ENCODE measurements around the gene SCAF1.
"Not testable (repeated sequence)": the region's sequence is repeated elsewhere in the genome, so short reads cannot be mapped to it uniquely, and the experiment has no call there.

The SCAF1 gene

DNA sequence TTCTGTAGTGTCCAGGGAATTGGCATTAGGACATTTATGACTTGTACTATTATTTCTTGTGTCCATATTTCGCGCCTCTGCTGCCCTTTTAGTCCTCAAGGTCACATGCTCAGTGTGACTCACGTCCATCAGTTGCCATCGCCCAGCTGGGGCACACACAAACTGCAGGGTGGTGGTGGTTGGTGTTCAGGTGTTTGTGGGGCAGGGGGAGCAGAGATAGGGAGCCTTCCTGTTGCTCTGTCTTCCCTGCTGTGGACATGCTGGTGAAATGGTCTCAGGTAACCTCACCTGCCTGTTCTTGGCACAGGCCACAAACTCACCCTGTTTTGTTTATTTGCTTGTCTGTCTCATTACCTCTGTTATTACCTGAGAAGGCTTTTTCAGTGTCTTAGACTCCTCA is 28.6 kb upstream of the SCAF1 start:
- DNase-seq (ENCODE audit: extremely low read depth, insufficient read length) = no peak
- Histone ChIP-seq H3K36me3 (ENCODE audit: control insufficient read depth, insufficient read depth, low read length) (peaks cover 17% of the 10 kb centered on the region), H3K4me3 (replicated peaks; ENCODE audit: low read depth, low read length) (no peak overlapping the region), H3K27me3 (replicated peaks; ENCODE audit: control insufficient read depth, insufficient read depth, low read length) (no peaks in the 10 kb centered on the region)
- TF ChIP-seq, protein P1, sequence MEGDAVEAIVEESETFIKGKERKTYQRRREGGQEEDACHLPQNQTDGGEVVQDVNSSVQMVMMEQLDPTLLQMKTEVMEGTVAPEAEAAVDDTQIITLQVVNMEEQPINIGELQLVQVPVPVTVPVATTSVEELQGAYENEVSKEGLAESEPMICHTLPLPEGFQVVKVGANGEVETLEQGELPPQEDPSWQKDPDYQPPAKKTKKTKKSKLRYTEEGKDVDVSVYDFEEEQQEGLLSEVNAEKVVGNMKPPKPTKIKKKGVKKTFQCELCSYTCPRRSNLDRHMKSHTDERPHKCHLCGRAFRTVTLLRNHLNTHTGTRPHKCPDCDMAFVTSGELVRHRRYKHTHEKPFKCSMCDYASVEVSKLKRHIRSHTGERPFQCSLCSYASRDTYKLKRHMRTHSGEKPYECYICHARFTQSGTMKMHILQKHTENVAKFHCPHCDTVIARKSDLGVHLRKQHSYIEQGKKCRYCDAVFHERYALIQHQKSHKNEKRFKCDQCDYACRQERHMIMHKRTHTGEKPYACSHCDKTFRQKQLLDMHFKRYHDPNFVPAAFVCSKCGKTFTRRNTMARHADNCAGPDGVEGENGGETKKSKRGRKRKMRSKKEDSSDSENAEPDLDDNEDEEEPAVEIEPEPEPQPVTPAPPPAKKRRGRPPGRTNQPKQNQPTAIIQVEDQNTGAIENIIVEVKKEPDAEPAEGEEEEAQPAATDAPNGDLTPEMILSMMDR (IDR thresholded peaks at IDR 0.05; ENCODE audit: insufficient read depth, low read length, poor library complexity, severe bottlenecking) = no peak

DNA sequence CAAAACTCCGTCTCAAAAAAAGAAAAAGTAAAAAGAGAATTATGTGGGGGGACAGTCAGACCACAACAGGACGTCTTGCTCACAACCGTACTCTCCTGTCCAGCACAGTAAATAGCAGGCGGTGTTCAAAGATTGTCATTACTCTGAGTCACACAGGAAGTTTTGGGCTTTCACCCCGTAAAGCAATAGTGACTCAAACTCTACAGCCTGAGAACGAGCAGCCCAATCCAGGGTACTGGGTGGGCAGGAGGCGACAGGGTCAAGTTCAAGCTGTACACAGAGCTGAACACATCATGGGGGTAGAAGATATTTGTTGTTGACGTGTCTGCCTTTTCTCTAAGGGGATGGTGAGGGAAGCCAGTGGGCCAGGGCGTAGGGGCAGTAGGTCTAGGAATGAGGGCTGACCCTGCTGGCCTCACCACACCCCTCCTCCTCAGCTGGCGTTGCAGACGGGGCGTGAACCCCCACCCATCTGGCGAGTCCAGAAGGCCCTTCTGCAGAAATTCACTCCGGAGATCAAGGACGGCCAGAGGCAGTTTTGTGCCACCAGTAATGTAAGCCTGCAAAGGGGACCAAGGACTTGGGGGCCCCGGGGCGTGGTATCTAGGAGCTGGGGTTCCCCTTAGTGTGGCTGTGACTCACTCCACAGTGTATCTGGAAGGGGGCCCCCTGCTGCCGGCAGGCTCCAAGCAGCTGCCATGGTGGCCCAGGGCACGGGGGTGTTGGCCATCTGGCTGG is 27.7 kb upstream of the SCAF1 start:
- TF ChIP-seq, protein P1 (IDR thresholded peaks at IDR 0.05; ENCODE audit: insufficient read depth, low read length, poor library complexity, severe bottlenecking) = peak; percentile 27
- no peaks in the 10 kb centered on the region for H3K27me3 ChIP-seq (replicated peaks; ENCODE audit: control insufficient read depth, insufficient read depth, low read length)
- no peak for DNase-seq (ENCODE audit: extremely low read depth, insufficient read length)
- H3K36me3 ChIP-seq (ENCODE audit: control insufficient read depth, insufficient read depth, low read length) = peaks cover 15% of the 10 kb centered on the region
- no peak overlapping the region for H3K4me3 ChIP-seq (replicated peaks; ENCODE audit: low read depth, low read length)

DNA sequence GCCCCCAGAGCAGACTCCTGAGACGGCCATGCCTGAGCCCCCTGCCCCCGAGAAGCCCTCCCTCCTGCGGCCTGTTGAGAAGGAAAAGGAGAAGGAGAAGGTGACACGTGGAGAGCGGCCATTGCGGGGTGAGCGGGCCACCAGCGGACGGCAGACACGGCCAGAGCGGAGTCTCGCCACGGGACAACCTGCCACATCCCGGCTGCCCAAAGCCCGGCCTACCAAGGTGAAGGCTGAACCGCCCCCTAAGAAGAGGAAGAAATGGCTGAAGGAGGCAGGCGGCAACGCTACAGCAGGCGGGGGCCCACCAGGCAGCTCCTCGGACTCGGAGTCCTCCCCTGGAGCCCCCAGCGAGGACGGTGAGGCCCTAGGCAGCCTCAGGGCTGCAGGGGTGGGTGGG is 26.1 kb upstream of the SCAF1 start:
- TF ChIP-seq, protein P1 (IDR thresholded peaks at IDR 0.05; ENCODE audit: insufficient read depth, low read length, poor library complexity, severe bottlenecking) = no peak
- no peak for DNase-seq (ENCODE audit: extremely low read depth, insufficient read length)
- Histone ChIP-seq H3K36me3 (ENCODE audit: control insufficient read depth, insufficient read depth, low read length) (peaks cover 19% of the 10 kb centered on the region), H3K4me3 (replicated peaks; ENCODE audit: low read depth, low read length) (no peak overlapping the region), H3K27me3 (replicated peaks; ENCODE audit: control insufficient read depth, insufficient read depth, low read length) (no peaks in the 10 kb centered on the region)

DNA sequence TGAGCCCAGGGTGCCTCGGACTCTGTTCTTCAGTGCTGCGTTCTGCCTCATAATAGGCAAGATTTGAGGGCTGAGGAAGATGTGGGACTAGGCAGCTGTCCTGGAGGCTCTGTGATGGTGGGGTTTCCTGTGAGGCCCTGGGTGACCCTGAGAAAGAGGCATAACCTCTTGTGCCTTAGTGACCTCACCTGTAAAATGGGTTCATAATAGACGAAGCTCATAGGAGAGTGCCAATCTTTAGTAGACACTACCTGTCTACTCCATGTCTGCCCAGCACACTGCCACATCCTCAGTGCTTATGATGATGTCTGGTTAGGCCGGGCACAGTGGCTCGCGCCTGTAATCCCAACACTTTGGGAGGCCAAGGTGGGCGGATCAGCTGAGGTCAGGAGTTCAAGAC is 25.5 kb upstream of the SCAF1 start:
- Histone ChIP-seq H3K27me3 (replicated peaks; ENCODE audit: control insufficient read depth, insufficient read depth, low read length) (no peaks in the 10 kb centered on the region), H3K36me3 (ENCODE audit: control insufficient read depth, insufficient read depth, low read length) (peaks cover 18% of the 10 kb centered on the region), H3K4me3 (replicated peaks; ENCODE audit: low read depth, low read length) (no peak overlapping the region)
- TF ChIP-seq, protein P1 (IDR thresholded peaks at IDR 0.05; ENCODE audit: insufficient read depth, low read length, poor library complexity, severe bottlenecking) = no peak
- DNase-seq (ENCODE audit: extremely low read depth, insufficient read length) = no peak

DNA sequence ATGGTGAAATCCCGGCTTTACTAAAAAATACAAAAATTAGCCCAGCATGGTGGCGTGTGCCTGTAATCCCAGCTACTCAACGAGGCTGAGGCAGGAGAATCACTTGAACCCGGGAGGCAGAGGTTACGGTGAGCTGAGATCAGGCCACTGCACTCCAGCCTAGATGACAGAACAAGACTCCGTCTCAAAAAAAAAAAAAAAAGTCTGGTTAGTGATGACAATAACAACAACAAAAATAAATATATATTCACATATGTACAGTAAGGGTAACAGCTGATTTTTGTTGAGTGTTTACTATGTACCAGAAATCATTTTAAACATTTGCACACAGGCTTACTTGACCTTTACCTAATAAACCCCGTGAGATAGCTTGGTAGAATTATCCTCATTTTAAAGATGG is 25.1 kb upstream of the SCAF1 start:
- TF ChIP-seq, protein P1 (IDR thresholded peaks at IDR 0.05; ENCODE audit: insufficient read depth, low read length, poor library complexity, severe bottlenecking) = no peak
- no peaks in the 10 kb centered on the region for H3K27me3 ChIP-seq (replicated peaks; ENCODE audit: control insufficient read depth, insufficient read depth, low read length)
- no peak for DNase-seq (ENCODE audit: extremely low read depth, insufficient read length)
- H3K4me3 ChIP-seq (replicated peaks; ENCODE audit: low read depth, low read length) = no peak overlapping the region
- peaks cover 18% of the 10 kb centered on the region for H3K36me3 ChIP-seq (ENCODE audit: control insufficient read depth, insufficient read depth, low read length)

DNA sequence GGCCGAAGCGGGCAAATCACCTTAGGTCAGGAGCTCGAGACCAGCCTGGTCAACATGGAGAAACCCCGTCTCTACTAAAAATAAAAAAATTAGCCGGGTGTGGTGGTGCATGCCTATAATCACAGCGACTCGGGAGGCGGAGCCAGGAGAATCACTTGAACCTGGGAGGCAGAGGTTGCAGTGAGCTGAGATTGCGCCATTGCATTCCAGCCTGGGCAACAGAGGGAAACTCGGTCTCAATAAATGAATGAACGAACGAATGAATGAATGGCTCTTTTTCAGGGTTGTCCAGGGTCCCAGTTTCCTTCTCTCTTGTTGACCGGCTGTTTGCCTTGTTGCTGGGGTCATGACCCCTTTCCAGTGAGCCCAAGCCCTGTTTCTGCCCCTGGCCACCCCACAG is 24.1 kb upstream of the SCAF1 start:
- peaks cover 18% of the 10 kb centered on the region for H3K36me3 ChIP-seq (ENCODE audit: control insufficient read depth, insufficient read depth, low read length)
- DNase-seq (ENCODE audit: extremely low read depth, insufficient read length); H3K27me3 ChIP-seq (replicated peaks; ENCODE audit: control insufficient read depth, insufficient read depth, low read length); H3K4me3 ChIP-seq (replicated peaks; ENCODE audit: low read depth, low read length): not testable (repeated sequence)

Data from GM06990 (cell line).